Gastroesophageal sphincter (tissue), 4 donors: ENCODE data around the gene ZMIZ1. TPM values are rescaled to one million over a fixed set of nuclear protein-coding genes. Genes with fewer than 3 reads are reported as not detected.

Source experiments
- ATAC-seq: fragments of 150-250 bp; one replicate; pipeline ENCODE4 v1.9.1; 2016; ENCODE audit warnings: mild to moderate bottlenecking, moderate library complexity
- H3K27ac ChIP-seq, 4 donors: fragments of 200-600 bp; sonication (generic) in 3 of 4; 1 replicate in 3 of 4; 2 replicates in 1 of 4; pipeline ENCODE4 v1.5.1; 2016 to 2019
- H3K27me3 ChIP-seq: fragments of 200-600 bp; sonication (generic); one replicate; pipeline ENCODE4 v1.5.1; 2019
- H3K36me3 ChIP-seq, 2 donors: fragments of 200-600 bp; sonication (generic); one replicate each; pipeline ENCODE4 v1.5.1; 2019; ENCODE audit warnings: control low read depth in 1 of 2
- H3K4me1 ChIP-seq, 3 donors: fragments of 200-600 bp; sonication (generic); 1 replicate in 2 of 3; 2 replicates in 1 of 3; pipeline ENCODE4 v1.5.1; 2016 to 2019; ENCODE audit warnings: control low read depth in 2 of 3
- H3K4me3 ChIP-seq, 2 donors: fragments of 200-600 bp; sonication (generic); one replicate each; pipeline ENCODE4 v1.5.1; 2019; ENCODE audit warnings: mild to moderate bottlenecking in 1 of 2, moderate library complexity in 1 of 2
- H3K9me3 ChIP-seq, 3 donors: fragments of 200-600 bp; sonication (generic); one replicate each; pipeline ENCODE4 v1.5.1; 2017 to 2019; ENCODE audit warnings: control low read depth in 2 of 3
- EP300 ChIP-seq: sonication (generic); formaldehyde crosslinking; IDR thresholded peaks from one replicate; pipeline ENCODE4 v1.6.1; 2017; ENCODE audit warnings: antibody characterized with exemption, mild to moderate bottlenecking
- POLR2A ChIP-seq, 2 donors: fragments of 450-650 bp; IDR thresholded peaks; one replicate each; pipeline ENCODE4 v1.6.1; 2017; ENCODE audit warnings: antibody characterized with exemption in 2 of 2, mild to moderate bottlenecking in 2 of 2, moderate library complexity in 1 of 2
- POLR2AphosphoS5 ChIP-seq: sonication (generic); formaldehyde crosslinking; IDR thresholded peaks from one replicate; pipeline ENCODE4 v1.6.1; 2017; ENCODE audit warnings: antibody characterized with exemption
- WGBS, 2 donors: methylation state at CpG; one replicate each; pipeline ENCODE4 v1.1.5; 2018; ENCODE audit warnings: low coverage in 1 of 2; 5-methylcytosine and 5-hydroxymethylcytosine counted together
- total RNA-seq, 4 donors: library from RNA; depleted of rRNA; stranded (reverse); fragments of >200 nt; gene quantifications; one replicate each; pipeline ENCODE4 v1.1.0, GENCODE V29; 2016
- TF ChIP-seq, protein P1 (sequence below), 4 experiments: fragments of 200-600 bp in 2 of 4; fragments of 450-650 bp in 2 of 4; sonication (generic) in 1 of 4; IDR thresholded peaks; one replicate each; pipeline ENCODE4 v1.5.1; 2017 to 2019; ENCODE audit warnings: antibody characterized with exemption in 4 of 4, mild to moderate bottlenecking in 2 of 4, moderate library complexity in 2 of 4

The ZMIZ1 gene
- total RNA-seq, 4 donors from 2014 or later: 36.3 to 79.2 (median 67.1) TPM

GRCh38 chr10:79111846-79112614 is 43.3 kb downstream of the ZMIZ1 start:
- 55 to 68% methylated on average over 2 to 6 of the region's 12 CpGs for WGBS, 2 donors
- peaks cover 0 to 16% of the 10 kb centered on the region in 2 donors for H3K36me3 ChIP-seq
- no peaks in the 10 kb centered on the region for H3K9me3 ChIP-seq
- H3K27ac ChIP-seq: peak overlapping the region; percentile 60 to 89 (median 83)
- TF ChIP-seq POLR2A (IDR thresholded peaks at IDR 0.05) (no peak), POLR2AphosphoS5 (peak; percentile 68)
- H3K4me1 ChIP-seq: peaks cover 12 to 100% (median 68%) of the 10 kb centered on the region in 3 donors
- no peak overlapping the region for H3K4me3 ChIP-seq
- no peaks in the 10 kb centered on the region for H3K27me3 ChIP-seq
- ATAC-seq: peak; percentile 57

DNA sequence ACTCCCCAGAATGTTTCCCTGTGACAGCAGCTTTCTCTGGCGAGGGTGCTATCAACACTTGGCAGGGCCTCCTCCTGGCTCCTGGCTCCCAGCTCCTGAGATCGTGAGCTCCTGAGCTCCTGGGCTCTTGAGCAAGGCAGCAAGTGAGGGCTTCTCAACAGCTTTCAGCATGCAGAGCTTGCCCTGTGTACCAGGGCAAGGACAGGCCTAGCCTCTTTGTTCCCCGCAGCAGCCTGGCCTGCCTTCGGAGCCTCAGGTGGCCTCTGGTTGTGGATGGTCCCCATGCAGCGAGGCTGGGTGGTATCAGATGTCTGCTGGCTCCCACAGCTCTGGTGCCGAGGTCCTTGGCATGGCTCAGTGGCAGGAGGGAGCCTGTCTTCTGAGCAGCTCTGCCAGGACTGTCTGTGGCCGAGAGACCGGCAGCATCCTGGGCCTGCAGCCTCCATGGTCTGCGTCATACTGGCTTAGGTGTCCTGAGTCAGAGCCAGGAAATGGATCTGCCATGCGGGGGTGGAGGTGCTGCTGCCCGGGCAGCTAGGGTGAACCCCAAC is 44.2 kb downstream of the ZMIZ1 start:
- peaks cover 12 to 100% (median 64%) of the 10 kb centered on the region in 3 donors for H3K4me1 ChIP-seq
- no peaks in the 10 kb centered on the region for H3K27me3 ChIP-seq
- peaks cover 0 to 16% of the 10 kb centered on the region in 2 donors for H3K36me3 ChIP-seq
- H3K27ac ChIP-seq: peak overlapping the region; percentile 60 to 89 (median 83)
- H3K4me3 ChIP-seq: no peak overlapping the region
- no peaks in the 10 kb centered on the region for H3K9me3 ChIP-seq
- peak; percentile 69 for ATAC-seq
- 0 to 24% methylated on average over 1 to 2 of the region's 11 CpGs for WGBS, 2 donors
- TF ChIP-seq POLR2AphosphoS5: peak; percentile 80
- no peak for TF ChIP-seq POLR2A (IDR thresholded peaks at IDR 0.05)
- no peak for TF ChIP-seq EP300

DNA sequence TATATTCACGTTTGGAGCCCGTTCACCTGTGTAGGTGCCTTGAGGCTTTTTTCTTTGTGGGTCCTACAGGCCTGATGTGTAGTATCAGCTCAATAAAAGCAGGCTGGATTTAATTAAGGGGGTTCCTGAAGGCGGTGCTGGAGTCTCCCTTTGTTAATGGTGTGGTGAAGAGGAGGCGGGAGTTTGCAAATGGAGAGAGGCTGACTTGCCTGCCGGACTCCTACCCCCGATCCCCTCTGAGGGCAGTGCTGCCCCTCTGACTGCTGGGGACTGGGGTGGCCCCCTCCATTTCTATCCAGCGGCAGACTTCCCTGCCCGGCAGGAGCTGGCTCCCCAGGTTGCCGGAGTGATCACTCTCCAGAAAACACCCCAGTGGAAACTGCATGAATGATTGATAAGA is 45.1 kb downstream of the ZMIZ1 start:
- WGBS, 2 donors: 50 to 67% methylated on average over 2 of the region's 9 CpGs
- peak overlapping the region; percentile 60 to 89 (median 83) for H3K27ac ChIP-seq
- no peaks in the 10 kb centered on the region for H3K9me3 ChIP-seq
- H3K36me3 ChIP-seq: peaks cover 0 to 20% of the 10 kb centered on the region in 2 donors
- TF ChIP-seq, protein P1, sequence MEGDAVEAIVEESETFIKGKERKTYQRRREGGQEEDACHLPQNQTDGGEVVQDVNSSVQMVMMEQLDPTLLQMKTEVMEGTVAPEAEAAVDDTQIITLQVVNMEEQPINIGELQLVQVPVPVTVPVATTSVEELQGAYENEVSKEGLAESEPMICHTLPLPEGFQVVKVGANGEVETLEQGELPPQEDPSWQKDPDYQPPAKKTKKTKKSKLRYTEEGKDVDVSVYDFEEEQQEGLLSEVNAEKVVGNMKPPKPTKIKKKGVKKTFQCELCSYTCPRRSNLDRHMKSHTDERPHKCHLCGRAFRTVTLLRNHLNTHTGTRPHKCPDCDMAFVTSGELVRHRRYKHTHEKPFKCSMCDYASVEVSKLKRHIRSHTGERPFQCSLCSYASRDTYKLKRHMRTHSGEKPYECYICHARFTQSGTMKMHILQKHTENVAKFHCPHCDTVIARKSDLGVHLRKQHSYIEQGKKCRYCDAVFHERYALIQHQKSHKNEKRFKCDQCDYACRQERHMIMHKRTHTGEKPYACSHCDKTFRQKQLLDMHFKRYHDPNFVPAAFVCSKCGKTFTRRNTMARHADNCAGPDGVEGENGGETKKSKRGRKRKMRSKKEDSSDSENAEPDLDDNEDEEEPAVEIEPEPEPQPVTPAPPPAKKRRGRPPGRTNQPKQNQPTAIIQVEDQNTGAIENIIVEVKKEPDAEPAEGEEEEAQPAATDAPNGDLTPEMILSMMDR (IDR thresholded peaks at IDR 0.05): no peak
- TF ChIP-seq POLR2AphosphoS5 (no peak), POLR2A (IDR thresholded peaks at IDR 0.05) (no peak), EP300 (no peak)
- H3K4me1 ChIP-seq: peaks cover 12 to 100% (median 64%) of the 10 kb centered on the region in 3 donors
- ATAC-seq: no peak
- no peak overlapping the region for H3K4me3 ChIP-seq
- H3K27me3 ChIP-seq: no peaks in the 10 kb centered on the region

DNA sequence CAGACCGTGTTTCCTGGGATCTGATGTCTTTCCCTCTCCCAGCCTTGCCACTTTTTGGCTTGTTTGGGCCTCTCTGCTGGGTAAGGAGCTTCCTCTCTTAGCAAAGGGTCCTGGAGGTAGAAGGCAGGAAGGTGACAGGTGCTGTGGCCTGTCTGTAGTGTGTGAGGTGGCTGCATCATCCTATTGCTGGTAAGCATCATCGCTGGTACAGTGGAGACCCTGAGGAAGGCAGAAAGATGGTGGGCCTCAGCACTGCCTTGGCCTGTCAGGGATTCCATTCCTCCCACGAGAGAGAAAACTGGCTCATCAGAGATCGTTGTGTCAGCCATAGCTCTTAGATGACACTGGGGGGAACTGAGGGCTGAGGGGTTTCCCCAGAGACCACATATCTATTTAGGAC is 46.5 kb downstream of the ZMIZ1 start:
- Histone ChIP-seq H3K27ac (peak overlapping the region in 3 of 4 donors; percentile 82 to 89 (median 84)), H3K9me3 (no peaks in the 10 kb centered on the region), H3K27me3 (no peaks in the 10 kb centered on the region), H3K4me1 (peaks cover 12 to 100% (median 60%) of the 10 kb centered on the region in 3 donors), H3K36me3 (peaks cover 0 to 31% of the 10 kb centered on the region in 2 donors), H3K4me3 (no peak overlapping the region)
- ATAC-seq: no peak
- TF ChIP-seq, protein P1 (IDR thresholded peaks at IDR 0.05): no peak
- TF ChIP-seq POLR2A (IDR thresholded peaks at IDR 0.05): no peak
- no peak for TF ChIP-seq POLR2AphosphoS5
- no peak for TF ChIP-seq EP300
- WGBS, 2 donors: 33 to 80% methylated on average over 1 to 2 of the region's 4 CpGs

DNA sequence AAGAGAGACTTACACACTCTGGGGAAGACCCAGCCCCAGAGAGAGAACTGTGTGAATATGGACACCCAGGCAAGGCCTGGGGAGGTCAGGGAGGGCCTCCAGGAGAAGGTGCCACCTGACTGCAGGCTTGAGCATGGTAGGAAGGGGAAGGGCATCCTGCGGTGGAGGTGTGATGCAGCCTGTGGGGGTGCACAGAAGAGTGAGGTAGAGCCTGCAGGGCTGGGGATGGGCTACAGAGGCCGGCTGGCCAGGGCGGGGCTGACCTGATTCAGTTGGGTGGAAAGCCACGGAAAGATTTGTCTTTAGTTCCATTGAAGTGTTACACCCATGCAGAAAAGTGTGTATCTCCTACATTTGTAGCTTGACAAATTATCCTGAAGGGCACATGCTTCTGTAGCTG is 47.6 kb downstream of the ZMIZ1 start:
- no peak for ATAC-seq
- no peaks in the 10 kb centered on the region for H3K9me3 ChIP-seq
- 60 to 84% methylated on average over 1 to 4 of the region's 4 CpGs for WGBS, 2 donors
- H3K27ac ChIP-seq: peak overlapping the region in 3 of 4 donors; percentile 50 to 84 (median 82)
- H3K36me3 ChIP-seq: peaks cover 0 to 31% of the 10 kb centered on the region in 2 donors
- TF ChIP-seq POLR2A (IDR thresholded peaks at IDR 0.05) (no peak), POLR2AphosphoS5 (no peak), EP300 (no peak)
- TF ChIP-seq, protein P1 (IDR thresholded peaks at IDR 0.05): no peak
- H3K27me3 ChIP-seq: no peaks in the 10 kb centered on the region
- H3K4me3 ChIP-seq: no peak overlapping the region
- peaks cover 12 to 96% (median 59%) of the 10 kb centered on the region in 3 donors for H3K4me1 ChIP-seq
